ENCODE data around the gene COMMD7.

GRCh38 chr20:32667027-32667426, 76.2 kb downstream of the COMMD7 start:
- TF ChIP-seq EZH2 (IDR thresholded peaks at IDR 0.05) = no peak
- no peak for TF ChIP-seq ZNF274 (IDR thresholded peaks at IDR 0.05; ENCODE audit: low read depth, low read length)
- TF ChIP-seq CTCF (IDR thresholded peaks at IDR 0.05 in 2 of 3, conservative IDR thresholded peaks at IDR 0.05 in 1 of 3; ENCODE audit: borderline replicate concordance in 1 of 3, insufficient read depth in 1 of 3, low read depth in 2 of 3, low read length in 2 of 3) = no peak
- TF ChIP-seq POLR2A (IDR thresholded peaks at IDR 0.05; ENCODE audit: borderline replicate concordance, extremely low read depth, insufficient read depth, insufficient read length) = no peak
- TF ChIP-seq POLR2AphosphoS5 (IDR thresholded peaks at IDR 0.05; ENCODE audit: low read depth, low read length) = no peak
- no peak for TF ChIP-seq EZH2phosphoT487 (IDR thresholded peaks at IDR 0.05; ENCODE audit: borderline replicate concordance)
- TF ChIP-seq SP1 (IDR thresholded peaks at IDR 0.05; ENCODE audit: low read depth) = no peak
- TF ChIP-seq ZFX (IDR thresholded peaks at IDR 0.05) = no peak
- no peak for TF ChIP-seq SIN3A (IDR thresholded peaks at IDR 0.05; ENCODE audit: low read depth)
- no peak for TF ChIP-seq REST (IDR thresholded peaks at IDR 0.05; ENCODE audit: low read depth)
- TF ChIP-seq FOSL1 (IDR thresholded peaks at IDR 0.05; ENCODE audit: low read depth) = no peak
- TF ChIP-seq TCF7L2 (IDR thresholded peaks at IDR 0.05; ENCODE audit: borderline replicate concordance, extremely low read depth, insufficient read depth, insufficient read length) = no peak

Data from HCT116 (cell line).